Stomach (tissue), 4 donors: ENCODE results near the gene GRIK1.

Experiments used
- EP300 ChIP-seq: sonication (generic); formaldehyde crosslinking; IDR thresholded peaks from one replicate; pipeline ENCODE4 v1.6.1; 2017; ENCODE audit warnings: antibody characterized with exemption
- TF ChIP-seq, protein P1 (sequence below), 7 experiments: fragments of 450-650 bp in 4 of 7; fragments of 200-600 bp in 3 of 7; sonication (generic) in 3 of 7; IDR thresholded peaks; one replicate each; pipeline ENCODE4 v1.5.1; 2016 to 2019; ENCODE audit warnings: antibody characterized with exemption in 7 of 7, control low read depth in 2 of 7, mild to moderate bottlenecking in 1 of 7

DNA sequence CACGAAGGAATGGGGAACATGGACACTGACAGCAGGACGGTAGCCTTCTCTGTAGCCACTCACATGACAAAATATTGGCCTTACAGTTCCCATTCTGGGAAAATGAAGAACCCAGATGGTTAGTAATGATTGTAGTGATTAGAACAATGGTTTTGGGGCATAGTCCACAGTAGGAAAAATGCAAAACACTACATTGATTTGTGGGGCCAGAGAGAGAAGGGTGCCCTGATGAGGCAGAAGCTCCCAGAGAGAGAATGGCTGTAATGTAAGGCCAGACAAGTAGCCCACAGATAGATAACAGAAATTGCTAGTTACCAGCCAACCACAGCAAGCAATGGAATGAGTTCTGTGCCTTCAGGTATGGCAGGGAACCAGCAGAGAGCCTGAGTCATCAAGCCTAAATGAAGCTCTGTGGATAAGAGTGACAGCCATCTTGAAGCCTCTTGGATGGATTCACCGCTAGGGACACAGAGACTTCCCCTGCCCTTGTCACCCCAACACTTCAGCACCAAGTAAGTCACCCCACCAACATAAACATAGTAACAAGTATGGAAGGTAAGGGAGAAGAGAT lies 435.0 kb downstream of the GRIK1 start:
- TF ChIP-seq, protein P1, sequence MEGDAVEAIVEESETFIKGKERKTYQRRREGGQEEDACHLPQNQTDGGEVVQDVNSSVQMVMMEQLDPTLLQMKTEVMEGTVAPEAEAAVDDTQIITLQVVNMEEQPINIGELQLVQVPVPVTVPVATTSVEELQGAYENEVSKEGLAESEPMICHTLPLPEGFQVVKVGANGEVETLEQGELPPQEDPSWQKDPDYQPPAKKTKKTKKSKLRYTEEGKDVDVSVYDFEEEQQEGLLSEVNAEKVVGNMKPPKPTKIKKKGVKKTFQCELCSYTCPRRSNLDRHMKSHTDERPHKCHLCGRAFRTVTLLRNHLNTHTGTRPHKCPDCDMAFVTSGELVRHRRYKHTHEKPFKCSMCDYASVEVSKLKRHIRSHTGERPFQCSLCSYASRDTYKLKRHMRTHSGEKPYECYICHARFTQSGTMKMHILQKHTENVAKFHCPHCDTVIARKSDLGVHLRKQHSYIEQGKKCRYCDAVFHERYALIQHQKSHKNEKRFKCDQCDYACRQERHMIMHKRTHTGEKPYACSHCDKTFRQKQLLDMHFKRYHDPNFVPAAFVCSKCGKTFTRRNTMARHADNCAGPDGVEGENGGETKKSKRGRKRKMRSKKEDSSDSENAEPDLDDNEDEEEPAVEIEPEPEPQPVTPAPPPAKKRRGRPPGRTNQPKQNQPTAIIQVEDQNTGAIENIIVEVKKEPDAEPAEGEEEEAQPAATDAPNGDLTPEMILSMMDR (IDR thresholded peaks at IDR 0.05), result no peak
- TF ChIP-seq EP300, result no peak
